HCT116 (cell line): ENCODE data around the gene FNDC3A.

Source experiments
- CTCF ChIP-seq, 3 experiments: fragments of 200-600 bp in 1 of 3; sonication (generic) in 1 of 3; IDR thresholded peaks in 2 of 3; conservative IDR thresholded peaks in 1 of 3; 2 replicates each; pipeline ENCODE4 v1.5.1; 2012 to 2017; ENCODE audit warnings: low read depth in 2 of 3, low read length in 2 of 3, antibody characterized with exemption in 1 of 3, borderline replicate concordance in 1 of 3, control low read depth in 1 of 3, mild to moderate bottlenecking in 1 of 3, mixed read lengths in 1 of 3, mixed run types in 1 of 3, moderate library complexity in 1 of 3; ENCODE audit not compliant: insufficient read depth in 1 of 3
- EZH2 ChIP-seq: fragments of 200-600 bp; sonication (generic); IDR thresholded peaks from 2 replicates; pipeline ENCODE4 v1.6.1; 2017; ENCODE audit warnings: antibody characterized with exemption, mixed run types

- TF ChIP-seq CTCF (IDR thresholded peaks at IDR 0.05 in 2 of 3, conservative IDR thresholded peaks at IDR 0.05 in 1 of 3; ENCODE audit: borderline replicate concordance in 1 of 3, insufficient read depth in 1 of 3, low read depth in 2 of 3, low read length in 2 of 3): no peak
- no peak for TF ChIP-seq EZH2
Observed at GRCh38 chr13:48942131-48942530, 33.6 kb upstream of the FNDC3A start.
